ENCODE data around the gene FBXO42. TPM values are rescaled to one million over a fixed set of nuclear protein-coding genes. Genes with fewer than 3 reads are reported as not detected.
A peak's percentile ranks its signal among the peaks of the same experiment; 100 is the strongest.
"Not testable (repeated sequence)": the region's sequence is repeated elsewhere in the genome, so short reads cannot be mapped to it uniquely, and the experiment has no call there.

Gene FBXO42
- total RNA-seq, 1 donor, result 18.6 TPM

DNA sequence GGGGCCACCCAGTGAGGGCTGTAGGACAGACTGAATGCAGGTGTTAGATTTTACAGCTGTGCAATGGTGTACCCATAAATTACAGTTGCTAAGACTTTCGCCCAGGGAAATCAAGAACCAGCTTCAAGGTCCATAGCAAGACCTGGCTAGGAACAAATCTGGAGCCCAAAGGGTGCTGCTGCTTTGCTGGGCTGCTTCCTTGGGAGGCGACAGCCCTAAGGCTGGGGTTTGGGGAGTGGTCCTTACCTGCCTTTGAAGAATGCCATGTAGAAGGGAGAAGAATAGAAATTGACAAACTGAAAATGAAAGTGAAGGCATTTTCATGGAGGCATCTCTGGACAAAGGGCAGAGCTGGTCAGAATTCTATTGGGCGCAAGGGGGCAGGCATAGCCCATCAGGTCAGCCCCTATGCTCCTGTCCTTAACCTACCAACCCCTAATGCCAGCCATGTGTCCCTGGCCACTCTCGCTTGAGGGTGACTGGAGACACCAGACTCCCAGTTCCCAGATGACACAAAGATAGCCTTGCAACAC is 132.2 kb downstream of the FBXO42 start:
- DNase-seq (ENCODE audit: low read depth), result no peak
- TF ChIP-seq, protein P1, sequence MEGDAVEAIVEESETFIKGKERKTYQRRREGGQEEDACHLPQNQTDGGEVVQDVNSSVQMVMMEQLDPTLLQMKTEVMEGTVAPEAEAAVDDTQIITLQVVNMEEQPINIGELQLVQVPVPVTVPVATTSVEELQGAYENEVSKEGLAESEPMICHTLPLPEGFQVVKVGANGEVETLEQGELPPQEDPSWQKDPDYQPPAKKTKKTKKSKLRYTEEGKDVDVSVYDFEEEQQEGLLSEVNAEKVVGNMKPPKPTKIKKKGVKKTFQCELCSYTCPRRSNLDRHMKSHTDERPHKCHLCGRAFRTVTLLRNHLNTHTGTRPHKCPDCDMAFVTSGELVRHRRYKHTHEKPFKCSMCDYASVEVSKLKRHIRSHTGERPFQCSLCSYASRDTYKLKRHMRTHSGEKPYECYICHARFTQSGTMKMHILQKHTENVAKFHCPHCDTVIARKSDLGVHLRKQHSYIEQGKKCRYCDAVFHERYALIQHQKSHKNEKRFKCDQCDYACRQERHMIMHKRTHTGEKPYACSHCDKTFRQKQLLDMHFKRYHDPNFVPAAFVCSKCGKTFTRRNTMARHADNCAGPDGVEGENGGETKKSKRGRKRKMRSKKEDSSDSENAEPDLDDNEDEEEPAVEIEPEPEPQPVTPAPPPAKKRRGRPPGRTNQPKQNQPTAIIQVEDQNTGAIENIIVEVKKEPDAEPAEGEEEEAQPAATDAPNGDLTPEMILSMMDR (IDR thresholded peaks at IDR 0.05; ENCODE audit: insufficient read depth, low read length), result no peak

DNA sequence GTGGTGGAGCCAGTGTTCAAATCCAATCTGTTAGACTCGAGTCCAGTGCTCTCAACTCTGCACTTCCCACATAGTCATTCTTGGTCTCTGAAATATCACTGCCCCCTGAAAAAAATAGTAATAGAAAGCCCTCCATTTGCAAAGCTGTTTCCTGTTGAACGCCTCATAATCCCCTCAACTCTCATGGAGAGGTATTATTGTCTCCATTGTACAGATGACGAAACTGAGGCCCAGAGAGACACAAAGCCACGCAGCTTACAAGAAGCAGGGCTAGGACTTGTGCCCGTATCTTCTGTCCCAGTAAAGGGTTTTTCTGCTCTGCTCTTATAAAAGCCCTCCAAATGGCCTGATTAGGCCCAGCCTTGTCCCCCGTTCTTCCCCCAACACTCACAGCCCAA is 133.6 kb downstream of the FBXO42 start:
- H3K4me3 ChIP-seq (ENCODE audit: low read depth, low read length), result no peak overlapping the region
- DNase-seq (ENCODE audit: low read depth), result no peak
- TF ChIP-seq, protein P1 (IDR thresholded peaks at IDR 0.05; ENCODE audit: insufficient read depth, low read length), result no peak

More for the DNA sequence above, 132.2 kb downstream of the FBXO42 start:
- no peak overlapping the region for H3K4me3 ChIP-seq (ENCODE audit: low read depth, low read length)

DNA sequence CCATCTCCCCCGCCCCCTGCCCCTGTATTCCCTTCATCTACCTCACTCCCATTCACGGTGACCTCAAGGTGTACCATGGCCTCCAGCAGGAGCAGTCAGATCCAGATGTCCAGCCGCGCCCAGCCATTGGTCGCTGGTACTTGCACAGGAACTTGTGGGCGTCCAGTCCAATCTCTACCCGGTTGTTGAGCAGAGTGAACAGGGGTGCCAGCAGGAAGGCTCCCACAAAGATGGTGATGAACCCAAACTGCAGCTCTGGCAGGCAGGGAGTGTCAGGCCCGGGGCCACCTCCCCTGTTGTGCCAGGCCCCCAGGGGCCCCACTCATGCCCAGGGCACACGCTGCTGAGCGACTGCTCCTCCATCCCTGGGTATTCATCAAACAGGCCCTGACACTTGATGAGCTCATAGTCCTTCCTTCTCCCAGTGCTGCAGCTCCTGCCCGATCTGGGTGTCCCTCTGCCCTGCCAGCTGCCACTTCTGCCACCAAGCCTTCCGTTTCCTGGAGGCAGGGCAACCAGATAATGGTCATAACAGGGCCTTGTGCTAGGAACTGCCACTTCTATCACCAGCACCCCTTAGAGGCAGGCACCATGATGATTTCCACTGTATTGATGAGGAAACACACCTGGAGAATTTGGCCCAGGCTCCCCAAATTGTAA is 134.1 kb downstream of the FBXO42 start:
- TF ChIP-seq, protein P1 (IDR thresholded peaks at IDR 0.05; ENCODE audit: insufficient read depth, low read length), result no peak
- no peak for DNase-seq (ENCODE audit: low read depth)
- H3K4me3 ChIP-seq (ENCODE audit: low read depth, low read length), result no peak overlapping the region

DNA sequence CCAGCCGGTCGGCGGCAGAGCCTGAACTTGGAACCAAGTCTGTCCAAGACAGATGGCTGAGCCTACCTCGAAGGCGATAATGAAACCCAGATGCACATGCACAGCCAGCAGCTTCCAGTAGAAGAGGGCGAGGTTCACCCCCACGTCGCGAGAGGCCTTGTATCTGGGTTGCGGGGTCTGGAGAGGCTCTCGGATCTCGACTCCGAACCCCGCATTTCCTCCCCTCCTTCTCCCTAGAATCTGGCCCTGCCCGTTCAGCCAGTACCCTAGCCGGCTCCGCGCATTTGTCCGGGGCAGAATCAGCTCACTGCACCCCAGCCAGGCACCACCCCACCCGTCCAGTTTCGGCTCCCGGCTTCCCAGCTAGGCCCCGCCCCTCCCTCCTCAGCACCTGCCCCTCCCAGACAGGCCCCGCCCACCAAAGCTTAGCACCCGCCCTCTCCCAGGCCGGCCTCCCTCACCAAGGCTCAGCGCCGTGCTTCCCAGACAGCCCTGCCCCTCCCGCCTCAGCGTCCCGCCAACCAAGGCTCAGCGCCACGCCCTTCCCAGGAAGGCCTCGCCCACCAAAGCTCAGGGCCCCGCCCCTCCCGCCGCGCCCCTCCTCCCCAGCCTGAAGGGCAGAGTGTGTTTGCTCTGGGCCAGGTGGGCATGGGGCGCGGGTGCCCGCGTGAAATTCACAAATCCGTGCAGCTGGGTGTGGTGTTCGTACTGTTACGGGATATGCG is 135.1 kb downstream of the FBXO42 start:
- DNase-seq (ENCODE audit: low read depth), result peak; percentile 96
- peak overlapping the region; percentile 65 for H3K4me3 ChIP-seq (ENCODE audit: low read depth, low read length)
- TF ChIP-seq, protein P1 (IDR thresholded peaks at IDR 0.05; ENCODE audit: insufficient read depth, low read length), result no peak

DNA sequence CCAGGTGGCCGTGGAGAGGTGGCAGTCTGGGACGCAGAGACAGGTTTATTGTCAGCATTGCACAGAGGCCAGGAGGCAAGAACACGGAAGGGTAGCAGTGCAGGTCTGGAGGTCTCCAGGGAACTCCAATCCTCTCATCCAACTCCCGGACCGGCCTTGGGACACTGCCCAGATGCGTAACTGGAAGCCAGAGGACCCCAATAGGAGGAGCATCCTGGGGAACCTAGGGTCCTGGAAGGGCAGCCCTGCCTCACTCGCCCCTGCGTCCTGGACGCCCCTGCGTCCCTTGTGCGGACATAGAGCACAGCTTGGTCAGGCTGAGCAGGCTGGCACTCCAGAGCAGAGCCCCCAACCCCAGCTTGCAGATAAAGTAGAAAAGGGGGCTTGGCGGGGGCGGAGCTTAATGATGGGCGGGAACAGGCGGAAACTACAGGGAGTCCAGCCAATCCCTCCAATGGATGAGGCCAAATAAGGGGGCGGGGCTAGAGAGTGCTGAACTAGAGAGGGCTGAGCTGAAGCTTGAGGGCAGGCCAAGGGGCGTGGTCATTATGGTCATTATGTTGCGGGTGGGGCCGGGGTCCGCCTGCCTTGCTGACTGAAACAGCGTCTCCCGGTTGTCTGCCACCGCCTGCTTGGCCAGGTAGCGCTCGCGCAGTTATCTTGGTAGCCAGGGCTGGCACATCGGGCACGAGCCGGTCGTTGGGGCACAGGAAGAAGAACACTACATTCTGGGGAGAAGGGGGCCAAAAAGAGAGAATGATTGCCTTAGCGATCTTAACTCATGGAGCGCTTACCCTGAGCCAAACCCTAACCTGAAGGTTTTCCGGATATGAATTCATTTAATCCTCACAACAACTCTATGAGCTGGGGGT is 136.2 kb downstream of the FBXO42 start:
- TF ChIP-seq, protein P1 (IDR thresholded peaks at IDR 0.05; ENCODE audit: insufficient read depth, low read length), result no peak
- peak; percentile 78 for DNase-seq (ENCODE audit: low read depth)
- peak overlapping the region; percentile 65 for H3K4me3 ChIP-seq (ENCODE audit: low read depth, low read length)

DNA sequence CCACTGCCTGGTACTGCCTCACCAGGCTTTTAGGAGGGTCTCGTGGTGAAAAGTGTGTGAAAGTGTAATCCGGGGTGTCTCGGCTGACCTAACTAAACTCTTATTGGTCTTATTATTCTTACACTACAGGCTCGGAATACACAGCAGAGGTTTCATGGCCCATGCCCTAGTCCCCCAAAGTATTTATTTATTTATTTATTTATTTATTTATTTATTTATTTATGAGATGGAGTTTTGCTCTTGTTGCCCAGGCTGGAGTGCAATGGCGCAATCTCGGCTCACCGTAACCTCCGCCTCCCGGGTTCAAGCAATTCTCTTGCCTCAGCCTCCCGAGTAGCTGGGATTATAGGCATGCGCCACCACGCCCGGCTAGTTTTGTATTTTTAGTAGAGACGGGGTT is 137.0 kb downstream of the FBXO42 start:
- DNase-seq (ENCODE audit: low read depth); H3K4me3 ChIP-seq (ENCODE audit: low read depth, low read length): not testable (repeated sequence)

DNA sequence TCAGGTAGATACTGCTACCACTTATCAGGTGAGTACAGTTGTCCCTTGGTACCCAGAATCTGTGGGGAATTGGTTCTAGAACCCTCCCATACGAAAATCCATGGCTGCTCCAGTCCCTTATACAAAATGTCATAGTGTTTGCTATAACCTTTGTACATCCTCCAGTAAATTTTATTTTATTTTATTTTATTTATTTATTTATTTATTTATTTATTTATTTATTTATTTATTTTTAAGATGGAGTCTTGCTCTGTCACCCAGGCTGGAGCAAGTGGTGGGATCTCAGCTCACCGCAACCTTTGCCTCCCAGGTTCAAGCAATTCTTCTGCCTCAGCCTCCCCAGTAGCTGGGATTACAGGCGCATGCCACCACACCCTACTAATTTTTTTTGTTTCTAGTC is 138.7 kb downstream of the FBXO42 start:
- not testable (repeated sequence) for H3K4me3 ChIP-seq (ENCODE audit: low read depth, low read length); DNase-seq (ENCODE audit: low read depth)

All from fibroblast of the aortic adventitia (primary cell).